ENCODE data around the gene GDA. TPM values are rescaled to one million over a fixed set of nuclear protein-coding genes. Genes with fewer than 3 reads are reported as not detected.

The GDA gene
- total and polyA plus RNA-seq, 2 of the 4 experiments (the other 2 are of a cell fraction), result not detected

DNA sequence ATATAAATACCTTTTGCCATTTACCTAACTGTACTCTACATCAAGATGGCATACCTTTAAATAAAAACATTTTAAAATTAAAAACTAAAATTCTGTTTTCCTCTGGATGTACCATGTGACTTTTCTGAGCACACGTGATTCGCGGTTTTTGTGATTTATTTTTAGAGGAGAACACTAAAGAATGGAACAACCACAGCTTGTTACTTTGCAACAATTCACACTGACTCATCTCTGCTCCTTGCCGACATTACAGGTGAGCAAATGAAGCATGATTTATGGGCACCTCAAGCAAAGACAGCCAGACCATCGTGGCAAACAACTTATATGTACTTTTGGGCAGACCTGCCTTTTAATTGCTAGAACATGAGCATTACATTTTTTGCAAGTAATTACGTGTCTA, 61.3 kb downstream of the GDA start:
- Histone ChIP-seq H3K79me1 (ENCODE audit: low read depth in 1 of 2, low read length in 2 of 2) (no peaks in the 10 kb centered on the region), H4K20me1 (ENCODE audit: insufficient read depth, low read length) (no peaks in the 10 kb centered on the region), H3K14ac (replicated peaks; ENCODE audit: low read depth, low read length) (no peak overlapping the region), H3K4ac (ENCODE audit: low read depth, low read length) (no peak overlapping the region), H2BK5ac (ENCODE audit: low read depth, low read length, poor library complexity, severe bottlenecking) (no peak overlapping the region), H4K8ac (ENCODE audit: low read depth in 2 of 2, low read length in 2 of 2) (no peak overlapping the region), H3K4me2 (ENCODE audit: low read depth, low read length) (no peak overlapping the region), H3K27ac (ENCODE audit: insufficient read depth, low read length) (no peak overlapping the region), H2AK9ac (replicated peaks; ENCODE audit: low read depth, low read length, poor library complexity) (no peak overlapping the region), H4K5ac (ENCODE audit: low read depth, low read length) (no peak overlapping the region), H3K9ac (ENCODE audit: low read depth, low read length) (no peak overlapping the region), H2AK5ac (ENCODE audit: low read depth, low read length) (no peak overlapping the region), H3K9me3 (ENCODE audit: control insufficient read depth, insufficient read depth, low read length) (no peaks in the 10 kb centered on the region), H3K9me1 (ENCODE audit: insufficient read depth, low read length) (no peaks in the 10 kb centered on the region), H3K4me3 (ENCODE audit: insufficient read depth, low read depth, low read length) (no peak overlapping the region), H3K4me1 (ENCODE audit: control insufficient read depth, insufficient read depth, low read length) (no peaks in the 10 kb centered on the region), H2AFZ (replicated peaks; ENCODE audit: low read length, poor library complexity) (no peak overlapping the region), H3K18ac (ENCODE audit: low read depth, low read length) (no peak overlapping the region), H2BK15ac (ENCODE audit: low read depth, low read length) (no peak overlapping the region), H2BK120ac (ENCODE audit: low read depth, low read length) (no peak overlapping the region), H3K36me3 (ENCODE audit: control insufficient read depth, insufficient read depth, low read length) (no peaks in the 10 kb centered on the region), H3K56ac (ENCODE audit: extremely low read depth, insufficient read depth, low read length) (no peak overlapping the region), H3K23ac (ENCODE audit: low read depth, low read length) (no peak overlapping the region), H3K27me3 (ENCODE audit: control insufficient read depth, insufficient read depth, low read length) (peaks cover 2% of the 10 kb centered on the region), H4K91ac (ENCODE audit: insufficient read depth, low read depth, low read length) (no peak overlapping the region), H2BK20ac (ENCODE audit: low read depth, low read length) (no peak overlapping the region)
- ATAC-seq (ENCODE audit: low read depth) (no peak), DNase-seq (no peak)
- WGBS, 2 experiments (ENCODE audit: extremely low coverage in 2 of 2, insufficient read length in 1 of 2), result no CpG with 5 or more reads among the region's 6 CpGs
- CTCF ChIA-PET, result interaction anchor here (1.3 kb wide), 1 partner anchor 61 kb away, joined by 3 read pairs; no protein-coding TSS in a partner anchor
- in situ Hi-C loops (cut with MboI; ENCODE audit: low sequenced_read_pairs) (no loop called here), dilution Hi-C loops (cut with HindIII; ENCODE audit: low sequenced_read_pairs, unreplicated experiment) (no loop called here), intact Hi-C loops (cut with micrococcal nuclease) (no loop called here)
- 0 out of 2 replicates have a peak, but pooled peaks have one; percentile 11 for TF ChIP-seq USF2 (IDR thresholded peaks at IDR 0.05; ENCODE audit: low read depth, low read length)
- TF ChIP-seq RAD21 (IDR thresholded peaks at IDR 0.05; ENCODE audit: low read length), result no peak
- no peak for TF ChIP-seq RFX5 (IDR thresholded peaks at IDR 0.05; ENCODE audit: low read depth, low read length)
- BruUV-seq (replicated peaks), result no TSS peak
- POLR2A ChIA-PET (ENCODE audit: unreplicated experiment), result no interaction called here
